Ectodermal cell (in vitro differentiated cells): ENCODE data around the gene MYRFL.

Source experiments
- H3K27ac ChIP-seq: 2 replicates; pipeline ENCODE4 v1.7.0; 2013; ENCODE audit warnings: mild to moderate bottlenecking, low read depth, low read length; ENCODE audit not compliant: insufficient read depth, poor library complexity, severe bottlenecking
- H3K27me3 ChIP-seq: 2 replicates; pipeline ENCODE4 v1.7.0; 2013; ENCODE audit warnings: mild to moderate bottlenecking, low read length; ENCODE audit not compliant: insufficient read depth, control insufficient read depth, poor library complexity, severe bottlenecking
- H3K36me3 ChIP-seq: one replicate; pipeline ENCODE4 v1.7.0; 2013; ENCODE audit warnings: low read length; ENCODE audit not compliant: control insufficient read depth, insufficient read depth
- H3K4me1 ChIP-seq: one replicate; pipeline ENCODE4 v1.7.0; 2013; ENCODE audit warnings: low read length; ENCODE audit not compliant: control insufficient read depth, insufficient read depth
- H3K4me3 ChIP-seq: 2 replicates; pipeline ENCODE4 v1.7.0; 2013; ENCODE audit warnings: low read depth, low read length, control low read depth; ENCODE audit not compliant: insufficient read depth
- H3K9me3 ChIP-seq: 2 replicates; pipeline ENCODE4 v1.7.0; 2013; ENCODE audit warnings: mild to moderate bottlenecking, low read length, moderate library complexity; ENCODE audit not compliant: control insufficient read depth
- WGBS, 2 experiments: methylation state at CpG; one replicate each; pipeline ENCODE4 v1.1.7; 2013; ENCODE audit warnings: missing lambda C conversion rate in 2 of 2; 5-methylcytosine and 5-hydroxymethylcytosine counted together

MYRFL gene

GRCh38 chr12:69894800-69895383 is 69.9 kb downstream of the MYRFL start:
- H3K4me3 ChIP-seq: no peak overlapping the region
- H3K36me3 ChIP-seq: no peaks in the 10 kb centered on the region
- H3K9me3 ChIP-seq: no peaks in the 10 kb centered on the region
- no peaks in the 10 kb centered on the region for H3K27me3 ChIP-seq
- no peak overlapping the region for H3K27ac ChIP-seq
- WGBS, 2 experiments: 64 to 65% methylated on average over 4 of the region's 4 CpGs
- peaks cover 23% of the 10 kb centered on the region for H3K4me1 ChIP-seq

- no peak overlapping the region for H3K27ac ChIP-seq
- H3K36me3 ChIP-seq: no peaks in the 10 kb centered on the region
- H3K9me3 ChIP-seq: no peaks in the 10 kb centered on the region
- 34% methylated on average over 4 of the region's 4 CpGs for WGBS, 2 experiments
- H3K4me3 ChIP-seq: no peak overlapping the region
- H3K27me3 ChIP-seq: no peaks in the 10 kb centered on the region
- peaks cover 23% of the 10 kb centered on the region for H3K4me1 ChIP-seq
Measured at GRCh38 chr12:69896653-69897381, 71.8 kb downstream of the MYRFL start.

GRCh38 chr12:69897744-69898143 is 72.7 kb downstream of the MYRFL start:
- Histone ChIP-seq H3K27ac (no peak overlapping the region), H3K4me3 (no peak overlapping the region), H3K9me3 (no peaks in the 10 kb centered on the region), H3K4me1 (peaks cover 23% of the 10 kb centered on the region), H3K36me3 (no peaks in the 10 kb centered on the region), H3K27me3 (no peaks in the 10 kb centered on the region)
- 76 to 81% methylated on average over 1 of the region's 1 CpG for WGBS, 2 experiments

- Histone ChIP-seq H3K36me3 (no peaks in the 10 kb centered on the region), H3K27ac (no peak overlapping the region), H3K27me3 (no peaks in the 10 kb centered on the region), H3K9me3 (no peaks in the 10 kb centered on the region), H3K4me1 (peaks cover 23% of the 10 kb centered on the region), H3K4me3 (no peak overlapping the region)
- 77 to 84% methylated on average over 3 of the region's 3 CpGs for WGBS, 2 experiments
Measured at GRCh38 chr12:69898236-69898635, 73.2 kb downstream of the MYRFL start.

- no peaks in the 10 kb centered on the region for H3K36me3 ChIP-seq
- H3K9me3 ChIP-seq: no peaks in the 10 kb centered on the region
- peaks cover 16% of the 10 kb centered on the region for H3K4me1 ChIP-seq
- no peak overlapping the region for H3K4me3 ChIP-seq
- no peaks in the 10 kb centered on the region for H3K27me3 ChIP-seq
- no peak overlapping the region for H3K27ac ChIP-seq
- 3 to 9% methylated on average over 3 to 4 of the region's 4 CpGs for WGBS, 2 experiments
Measured at GRCh38 chr12:69900720-69901131, 75.7 kb downstream of the MYRFL start.

GRCh38 chr12:69901221-69901905 is 76.3 kb downstream of the MYRFL start:
- Histone ChIP-seq H3K4me3 (no peak overlapping the region), H3K27ac (no peak overlapping the region), H3K36me3 (no peaks in the 10 kb centered on the region), H3K27me3 (no peaks in the 10 kb centered on the region), H3K9me3 (no peaks in the 10 kb centered on the region), H3K4me1 (peaks cover 16% of the 10 kb centered on the region)

GRCh38 chr12:69903548-69903947 is 78.5 kb downstream of the MYRFL start:
- Histone ChIP-seq H3K36me3 (no peaks in the 10 kb centered on the region), H3K27ac (no peak overlapping the region), H3K4me1 (no peaks in the 10 kb centered on the region), H3K9me3 (no peaks in the 10 kb centered on the region), H3K27me3 (no peaks in the 10 kb centered on the region), H3K4me3 (no peak overlapping the region)
- 92 to 94% methylated on average over 8 of the region's 8 CpGs for WGBS, 2 experiments

- H3K27me3 ChIP-seq: no peaks in the 10 kb centered on the region
- 64 to 93% methylated on average over 1 of the region's 1 CpG for WGBS, 2 experiments
- no peak overlapping the region for H3K4me3 ChIP-seq
- no peaks in the 10 kb centered on the region for H3K9me3 ChIP-seq
- H3K27ac ChIP-seq: no peak overlapping the region
- H3K4me1 ChIP-seq: no peaks in the 10 kb centered on the region
- H3K36me3 ChIP-seq: no peaks in the 10 kb centered on the region
Measured at GRCh38 chr12:69904777-69905176, 79.8 kb downstream of the MYRFL start.

- 100% methylated on average over 1 of the region's 1 CpG for WGBS, 2 experiments
- no peak overlapping the region for H3K4me3 ChIP-seq
- no peaks in the 10 kb centered on the region for H3K27me3 ChIP-seq
- no peak overlapping the region for H3K27ac ChIP-seq
- no peaks in the 10 kb centered on the region for H3K36me3 ChIP-seq
- H3K9me3 ChIP-seq: no peaks in the 10 kb centered on the region
- peaks cover 9% of the 10 kb centered on the region for H3K4me1 ChIP-seq
Measured at GRCh38 chr12:69905801-69906200, 80.8 kb downstream of the MYRFL start.

GRCh38 chr12:69906411-69907216 is 81.6 kb downstream of the MYRFL start:
- Histone ChIP-seq H3K36me3 (no peaks in the 10 kb centered on the region), H3K4me3 (no peak overlapping the region), H3K27me3 (no peaks in the 10 kb centered on the region), H3K27ac (no peak overlapping the region), H3K4me1 (peaks cover 9% of the 10 kb centered on the region), H3K9me3 (no peaks in the 10 kb centered on the region)
- WGBS, 2 experiments: 92 to 96% methylated on average over 4 of the region's 4 CpGs
